Activated CD8-positive, alpha-beta memory T cell treated with anti-CD3 and anti-CD28 coated beads for 1 hour (primary cell): ENCODE measurements around the gene PNPLA7.
"Not testable (repeated sequence)": the region's sequence is repeated elsewhere in the genome, so short reads cannot be mapped to it uniquely, and the experiment has no call there.

Source experiments
- DNase-seq, 2 donors: peaks; one replicate each; pipeline ENCODE4 v3.0.0-alpha.2; 2020; ENCODE audit warnings: low read depth in 1 of 2; ENCODE audit errors: extremely low read depth in 1 of 2

The PNPLA7 gene

GRCh38 chr9:137550231-137550621, at the start of gene PNPLA7:
PNPLA7 (minus strand) TSS chr9:137550402; CDS start chr9:137550197, 205 bp downstream.
- peak in 1 of 2 donors; percentile 30 for DNase-seq

- DNase-seq = no peak
Observed at GRCh38 chr9:137598943-137599342, 48.7 kb upstream of the PNPLA7 start.

GRCh38 chr9:137596577-137596976, 46.4 kb upstream of the PNPLA7 start:
- not testable (repeated sequence) for DNase-seq

GRCh38 chr9:137593176-137593575, 43.0 kb upstream of the PNPLA7 start:
- no peak for DNase-seq

DNA sequence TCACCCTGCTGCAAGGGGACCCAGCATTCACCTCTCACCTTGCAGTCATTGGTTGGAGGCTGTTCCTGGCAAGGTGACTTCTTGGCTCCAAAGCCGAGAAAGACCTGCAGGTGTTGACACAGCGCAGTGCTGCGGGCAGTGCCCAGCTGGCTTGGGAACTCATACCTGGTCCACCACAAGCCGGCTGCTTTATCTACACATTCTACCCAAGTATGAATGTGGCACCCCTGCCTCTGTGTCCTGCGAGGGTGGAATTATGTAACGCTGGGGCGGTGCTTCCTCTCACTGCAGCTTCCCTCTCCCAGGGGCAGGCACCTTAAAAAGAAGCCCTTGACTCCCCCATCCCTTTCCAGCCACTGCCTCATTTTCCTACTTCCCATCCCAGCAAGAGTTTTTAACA, 42.6 kb upstream of the PNPLA7 start:
- DNase-seq = no peak

- peak; percentile 63 to 88 for DNase-seq
Observed at GRCh38 chr9:137590469-137591383, 40.5 kb upstream of the PNPLA7 start, which contains the start of gene ZMYND19. ZMYND19 (minus strand) TSS chr9:137590512; CDS start chr9:137590263, 249 bp downstream.

- no peak for DNase-seq
Observed at GRCh38 chr9:137590123-137590468, 39.9 kb upstream of the PNPLA7 start.

- no peak for DNase-seq
Observed at GRCh38 chr9:137589441-137590122, 39.4 kb upstream of the PNPLA7 start.

DNA sequence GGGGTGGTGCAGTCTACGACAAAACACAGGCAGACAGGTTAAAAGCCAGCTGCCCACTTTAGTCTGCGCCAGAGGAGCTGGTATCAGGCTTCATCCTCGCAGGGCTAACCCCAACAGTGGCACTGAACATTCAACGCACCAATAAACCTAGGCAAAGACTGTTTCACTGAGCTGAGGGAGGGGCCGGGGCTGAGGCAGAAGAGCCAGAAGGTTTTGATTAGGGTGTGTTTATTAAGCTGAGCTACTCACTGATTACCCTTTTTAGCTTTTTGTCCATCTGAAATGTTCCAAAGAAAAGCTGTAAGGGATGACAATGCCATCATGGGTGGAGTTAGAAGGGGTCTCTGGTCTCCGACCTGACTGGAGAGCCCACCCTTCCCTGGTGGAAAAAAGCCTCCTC, 38.7 kb upstream of the PNPLA7 start:
- no peak for DNase-seq

- DNase-seq = no peak
Observed at GRCh38 chr9:137588311-137588710, 38.1 kb upstream of the PNPLA7 start.

GRCh38 chr9:137586854-137587253, 36.7 kb upstream of the PNPLA7 start:
- DNase-seq = no peak

DNA sequence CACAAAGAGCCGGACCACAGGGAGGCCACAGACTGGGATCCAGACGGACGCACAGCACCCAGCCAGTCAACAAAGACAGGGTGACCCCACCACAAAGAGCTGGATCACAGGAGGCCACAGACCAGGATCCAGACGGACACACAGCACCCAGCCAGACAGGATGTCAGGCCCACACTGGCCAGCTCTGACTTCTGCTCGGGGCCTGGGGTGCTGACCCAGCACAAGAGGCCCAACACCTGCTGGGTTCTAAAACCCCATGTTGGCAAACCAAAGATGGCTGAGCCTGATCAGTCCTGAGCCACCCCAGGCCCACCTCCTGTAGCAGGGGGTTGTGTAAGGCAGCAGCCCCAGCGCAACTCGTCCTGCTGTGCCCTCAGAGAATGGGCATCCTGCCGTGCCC, 33.8 kb upstream of the PNPLA7 start:
- no peak for DNase-seq

GRCh38 chr9:137583347-137583746, 33.1 kb upstream of the PNPLA7 start:
- no peak for DNase-seq

- DNase-seq = no peak
Observed at GRCh38 chr9:137582286-137582860, 32.2 kb upstream of the PNPLA7 start.

DNA sequence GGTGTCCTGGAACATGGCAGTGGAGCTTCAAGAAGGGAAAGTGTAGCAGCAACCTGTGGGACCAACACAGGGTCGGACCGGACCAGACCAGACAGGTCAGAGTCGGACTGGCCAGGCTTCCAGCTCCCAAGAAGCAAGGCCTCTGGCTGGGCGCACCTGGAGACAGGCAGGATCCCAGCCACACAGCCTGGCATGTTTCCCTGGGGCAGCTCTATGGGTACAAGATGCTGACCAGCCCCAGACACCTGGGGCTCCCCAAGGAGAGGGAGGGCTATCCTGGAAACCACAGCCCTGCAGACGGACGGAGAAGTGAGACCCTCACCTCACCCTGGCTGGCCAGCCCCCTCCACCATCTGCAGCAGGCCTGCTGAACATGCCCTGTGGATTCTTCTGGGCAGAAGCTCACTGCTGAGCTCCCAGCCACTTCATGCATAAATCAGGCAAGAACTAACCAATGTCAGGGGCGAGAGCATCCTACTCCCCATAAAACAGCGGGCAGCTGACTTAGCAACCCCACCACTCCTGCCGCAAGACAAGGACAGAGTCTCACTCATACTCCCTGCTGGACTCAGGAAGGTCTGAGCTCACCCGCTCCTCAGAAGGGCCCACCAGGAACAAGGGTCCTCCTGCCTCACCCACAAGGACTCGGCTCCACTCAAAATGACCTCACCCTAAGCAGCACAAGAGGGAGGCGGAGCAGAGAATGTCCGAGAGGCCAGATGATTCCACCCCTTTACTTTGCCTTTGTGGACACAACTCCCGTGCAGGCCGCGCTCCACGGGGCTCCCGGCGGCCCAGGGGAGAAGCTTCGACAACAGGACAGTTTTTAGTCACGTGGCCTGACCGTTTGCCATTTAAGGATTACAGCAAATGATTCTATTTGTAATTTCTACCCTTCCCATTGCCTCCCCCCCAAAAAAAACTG, 31.4 kb upstream of the PNPLA7 start:
- DNase-seq = no peak

GRCh38 chr9:137580954-137581322, 30.7 kb upstream of the PNPLA7 start:
- DNase-seq = no peak

DNA sequence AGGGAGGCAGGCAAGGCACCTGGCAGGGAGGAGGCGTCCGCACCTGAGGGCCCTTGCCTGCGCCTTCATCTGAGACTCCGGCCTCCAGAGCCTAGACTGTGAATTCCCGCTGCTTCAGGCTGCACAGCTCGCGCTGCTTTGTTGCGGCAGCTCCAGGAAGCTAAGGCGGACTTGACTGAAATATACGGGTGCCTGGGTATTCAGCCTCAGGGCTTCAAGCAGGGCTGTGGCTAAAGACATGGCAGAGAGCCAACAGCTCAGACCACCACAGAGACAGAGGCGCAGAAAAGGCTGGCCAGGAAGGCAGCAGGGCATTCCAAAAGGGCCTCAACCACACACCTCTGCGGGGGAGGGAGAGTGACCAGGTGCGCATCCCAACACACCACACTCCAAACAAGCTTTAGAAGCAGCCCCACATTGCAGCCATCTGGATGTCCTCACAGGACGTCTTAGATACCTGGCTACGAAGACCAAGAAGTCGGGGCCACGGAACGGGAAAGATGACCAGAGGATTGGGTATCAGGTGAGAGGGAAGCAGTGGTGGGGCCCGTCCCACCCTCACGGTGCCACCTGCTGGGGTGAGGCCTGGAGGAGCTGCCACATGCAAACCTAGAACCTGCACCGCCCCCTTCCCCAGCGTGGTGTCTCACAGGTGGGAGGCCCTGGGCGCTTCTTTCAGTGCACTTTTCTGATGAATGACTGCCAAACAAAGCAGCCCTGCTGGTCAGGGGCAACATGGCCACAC, 30.2 kb upstream of the PNPLA7 start:
- no peak for DNase-seq

DNA sequence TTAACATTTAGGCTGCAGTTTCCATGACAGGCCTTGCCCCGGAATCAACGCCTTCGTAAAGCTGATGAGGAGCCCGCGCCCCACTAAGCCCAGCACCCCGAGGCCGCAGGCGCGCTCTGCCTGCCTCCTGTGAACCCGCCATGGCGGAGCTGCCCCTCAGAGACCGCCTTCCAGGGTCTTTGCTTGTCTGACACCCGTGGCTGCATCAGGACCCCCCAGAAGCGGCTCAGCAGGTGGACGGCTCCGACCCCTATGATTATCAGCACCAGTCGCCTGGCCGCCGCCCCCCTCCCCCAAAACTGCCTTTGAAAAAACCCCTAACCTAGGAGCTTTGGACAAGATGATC, 29.0 kb upstream of the PNPLA7 start:
- no peak for DNase-seq

GRCh38 chr9:137578518-137579258, 28.5 kb upstream of the PNPLA7 start, which contains the start of gene DPH7:
DPH7 (minus strand) TSS chr9:137578925; CDS start chr9:137578777, 148 bp downstream.
- DNase-seq = peak; percentile 81 to 97
